GM21367 (cell line): ENCODE results near the gene CD40.

Experiments used
- ATAC-seq: cut with Tn5 transposase; IDR thresholded peaks from one replicate; pipeline ENCODE4 v1.9.1; 2021; ENCODE audit not compliant: unreplicated experiment

Gene CD40

DNA sequence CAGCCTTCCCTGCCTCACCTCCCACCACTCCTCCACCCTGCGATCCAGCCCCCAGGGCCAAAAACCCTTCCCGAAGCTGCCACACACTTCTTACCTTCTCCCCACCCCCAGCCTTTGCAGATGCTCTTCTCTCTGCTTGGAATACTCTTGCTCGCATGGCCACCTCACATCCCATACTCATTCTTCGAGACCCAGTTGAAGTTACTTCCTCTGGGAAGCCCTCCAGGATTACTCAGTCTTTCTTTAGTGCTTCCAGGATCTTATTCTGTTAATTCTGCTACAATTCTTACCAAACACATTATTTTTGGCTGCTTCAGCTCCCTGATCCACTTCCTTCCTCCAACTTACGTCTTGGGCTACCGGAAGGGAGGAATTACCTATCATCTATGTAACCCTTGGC lies 54.3 kb downstream of the CD40 start:
- no peak for ATAC-seq

DNA sequence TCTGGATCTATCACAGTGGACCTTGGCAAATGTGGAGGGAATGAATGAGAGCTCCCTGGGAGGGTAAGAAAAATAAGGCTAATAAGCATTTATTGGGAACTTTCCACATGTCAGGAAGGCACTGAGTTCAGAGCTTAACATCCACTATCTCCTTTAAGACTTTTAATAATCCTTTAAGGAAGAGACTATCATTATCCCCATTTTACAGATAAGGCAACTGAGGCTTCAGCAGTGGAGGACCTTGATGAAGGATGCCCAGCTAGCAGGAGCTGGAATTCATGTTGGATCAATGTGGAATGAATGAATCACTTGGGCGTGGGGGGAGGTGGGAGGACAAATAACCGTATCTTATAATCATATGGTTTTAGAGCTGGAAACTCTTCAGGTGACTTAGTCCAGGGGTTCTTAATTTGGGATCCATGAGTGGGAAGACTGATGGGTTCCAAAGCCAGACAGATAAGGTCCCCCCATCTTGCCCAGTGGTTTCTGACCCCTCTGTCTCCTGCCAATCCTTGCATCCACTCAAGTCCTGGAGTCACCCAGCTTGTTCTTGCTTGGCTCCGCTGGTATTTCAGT lies 54.9 kb downstream of the CD40 start:
- ATAC-seq: no peak

DNA sequence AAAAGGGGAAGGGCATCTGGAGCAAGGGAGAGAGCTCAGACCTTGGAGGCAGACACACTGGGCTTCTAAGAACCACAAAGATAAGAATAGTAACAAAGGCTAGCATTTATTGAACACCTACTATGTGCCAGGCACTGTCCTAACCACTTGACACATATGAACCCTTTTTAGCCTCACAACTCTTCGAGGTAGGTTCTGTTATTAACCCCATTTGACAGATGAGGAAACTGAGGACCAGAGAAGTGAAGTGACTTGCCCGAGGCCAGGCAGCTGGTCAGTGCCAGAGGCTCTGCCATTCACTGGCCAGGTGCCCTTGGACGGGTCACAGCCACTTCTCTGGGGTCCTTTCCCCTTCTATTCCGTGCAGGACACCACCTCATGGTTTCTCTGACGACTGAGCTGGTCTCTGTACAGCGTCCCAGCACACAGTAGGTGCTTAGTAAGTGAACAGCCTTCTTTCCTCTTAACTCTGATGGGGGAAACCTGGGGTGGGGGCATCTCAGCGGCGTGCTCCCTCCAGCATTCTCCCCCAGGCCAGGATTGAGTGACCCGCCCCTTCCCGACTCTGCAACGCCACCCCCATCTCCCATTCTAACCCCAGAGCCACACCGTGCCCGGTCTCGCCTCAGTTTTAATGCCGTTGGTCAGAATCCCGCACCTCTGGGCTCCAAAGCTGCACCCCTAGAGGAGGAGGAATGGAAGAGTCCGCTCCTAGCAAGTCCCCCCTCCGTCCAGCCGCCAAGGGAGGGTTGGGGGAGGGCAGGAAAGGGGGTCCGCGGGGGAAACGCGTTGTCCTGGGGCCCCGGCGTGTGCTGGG lies 55.7 kb downstream of the CD40 start:
- no peak for ATAC-seq

DNA sequence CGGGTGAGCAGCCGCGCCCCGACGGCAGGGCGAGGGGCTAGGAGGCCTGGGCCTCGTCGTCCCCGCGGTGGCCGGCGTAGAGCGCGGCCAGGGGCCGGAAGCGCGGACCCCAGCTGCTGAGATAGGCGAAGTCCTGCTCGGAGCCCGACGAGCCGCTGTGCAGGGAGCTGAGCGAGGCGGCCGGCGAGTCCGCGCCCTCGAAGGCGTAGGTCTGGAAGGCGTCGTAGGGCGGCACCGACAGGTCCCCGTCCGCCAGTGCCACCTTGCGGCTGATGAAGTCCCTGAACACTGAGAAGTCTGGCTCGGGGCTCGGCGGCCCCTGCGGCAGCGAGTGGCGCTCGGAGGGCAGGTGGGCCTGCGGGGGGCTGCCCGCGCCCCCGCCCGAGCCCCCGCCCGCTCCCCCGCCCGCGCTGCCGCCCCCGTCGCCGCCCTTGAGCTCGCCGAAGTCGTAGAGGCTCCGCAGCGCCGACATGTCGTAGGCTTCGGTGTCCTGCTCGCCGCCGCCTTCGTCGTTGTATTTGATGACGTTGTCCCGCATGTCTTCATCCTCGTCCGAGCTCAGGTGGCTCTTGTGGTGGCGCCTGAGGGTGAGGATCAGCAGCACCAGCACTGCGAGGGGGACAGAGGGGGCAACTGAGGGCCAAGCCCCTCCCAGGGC lies 56.5 kb downstream of the CD40 start:
- no peak for ATAC-seq

DNA sequence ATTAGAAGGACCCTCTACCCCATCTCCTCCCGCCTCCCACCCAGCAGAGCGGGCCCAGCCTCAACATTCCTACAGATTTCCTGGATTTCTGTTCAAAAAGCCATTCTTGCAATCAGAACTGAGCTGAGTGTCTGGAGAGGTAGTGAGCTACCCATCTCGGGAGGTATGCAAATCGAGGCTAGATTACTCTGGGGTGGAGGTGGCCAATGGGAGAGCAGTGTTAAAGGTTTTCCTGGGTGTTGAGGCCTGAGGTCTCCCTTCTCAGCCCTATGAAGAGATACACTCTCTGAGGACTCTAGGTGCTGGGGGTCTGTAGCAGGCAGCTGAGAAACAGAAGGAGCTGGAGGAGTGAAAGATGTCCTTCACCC lies 57.0 kb downstream of the CD40 start:
- no peak for ATAC-seq

DNA sequence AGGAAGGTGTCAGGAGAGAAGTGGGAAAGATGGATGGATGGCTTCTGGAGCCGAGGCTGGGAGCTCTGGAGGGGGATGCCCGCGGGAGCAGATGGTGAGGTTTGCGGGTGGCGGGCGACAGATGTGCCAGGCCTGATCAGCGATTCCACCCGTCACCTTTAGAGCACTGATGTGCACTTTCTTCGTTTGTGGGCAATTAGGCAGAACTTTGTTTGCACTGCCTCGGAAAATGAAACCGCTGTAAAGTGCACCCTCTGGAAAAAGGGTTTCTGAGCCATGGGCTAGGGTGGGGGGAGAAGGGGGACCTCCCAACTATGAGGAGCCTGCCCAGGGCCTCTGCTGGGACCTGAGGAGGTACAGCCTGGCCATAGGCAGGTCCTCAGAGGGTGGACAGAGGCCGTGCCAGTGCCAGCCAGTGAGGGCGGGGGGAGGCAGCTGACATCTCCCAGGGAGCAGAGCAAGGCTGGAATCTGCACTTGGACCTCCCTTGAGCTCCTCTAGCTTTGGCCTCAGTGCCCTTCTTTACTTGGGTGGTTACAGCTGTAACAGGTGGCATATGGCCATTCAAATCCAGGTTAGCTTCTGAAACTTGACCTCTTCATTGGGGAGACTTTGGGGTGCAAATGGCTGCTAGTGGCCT lies 58.7 kb downstream of the CD40 start:
- ATAC-seq: no peak

DNA sequence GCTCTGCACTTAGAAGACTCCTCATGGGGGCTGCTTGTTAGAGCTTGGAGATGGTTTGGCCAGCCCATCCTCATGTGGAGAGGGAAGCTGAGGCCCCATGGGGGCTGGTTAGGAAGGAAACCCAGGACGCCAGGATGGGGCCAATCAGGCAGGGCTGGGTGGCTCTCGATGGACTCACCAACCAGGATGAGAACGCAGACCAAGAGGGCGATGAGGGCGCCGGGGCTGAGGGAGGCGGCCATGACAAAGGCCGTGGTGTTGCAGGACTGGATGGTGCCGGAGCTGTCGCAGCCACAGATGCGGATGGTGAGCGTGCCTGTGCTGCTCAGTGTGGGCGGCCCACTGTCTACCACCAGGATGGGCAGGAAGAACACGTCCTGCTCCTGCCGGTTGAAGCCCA lies 59.7 kb downstream of the CD40 start:
- ATAC-seq: no peak

DNA sequence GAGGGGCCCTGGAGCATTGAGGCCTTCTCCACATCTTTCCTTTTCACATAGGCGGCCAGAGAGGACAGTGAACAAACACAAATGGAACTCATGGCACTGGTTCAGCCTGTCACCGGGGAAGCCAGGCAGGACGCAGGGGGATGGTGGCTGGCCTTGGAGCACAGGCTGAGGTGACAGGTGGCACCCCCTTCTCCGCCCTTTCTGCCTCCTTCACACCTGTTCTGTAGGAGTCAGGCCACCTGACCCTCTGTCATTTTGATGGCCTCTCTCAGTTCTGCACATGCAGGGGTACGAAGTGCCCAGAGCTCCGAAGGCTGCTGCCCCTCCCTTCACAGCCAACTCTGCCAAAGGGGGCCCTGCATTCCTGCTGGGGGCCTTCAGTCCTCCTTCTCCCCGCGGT lies 60.8 kb downstream of the CD40 start:
- no peak for ATAC-seq
